ENCODE data around the gene MST1.

DNA sequence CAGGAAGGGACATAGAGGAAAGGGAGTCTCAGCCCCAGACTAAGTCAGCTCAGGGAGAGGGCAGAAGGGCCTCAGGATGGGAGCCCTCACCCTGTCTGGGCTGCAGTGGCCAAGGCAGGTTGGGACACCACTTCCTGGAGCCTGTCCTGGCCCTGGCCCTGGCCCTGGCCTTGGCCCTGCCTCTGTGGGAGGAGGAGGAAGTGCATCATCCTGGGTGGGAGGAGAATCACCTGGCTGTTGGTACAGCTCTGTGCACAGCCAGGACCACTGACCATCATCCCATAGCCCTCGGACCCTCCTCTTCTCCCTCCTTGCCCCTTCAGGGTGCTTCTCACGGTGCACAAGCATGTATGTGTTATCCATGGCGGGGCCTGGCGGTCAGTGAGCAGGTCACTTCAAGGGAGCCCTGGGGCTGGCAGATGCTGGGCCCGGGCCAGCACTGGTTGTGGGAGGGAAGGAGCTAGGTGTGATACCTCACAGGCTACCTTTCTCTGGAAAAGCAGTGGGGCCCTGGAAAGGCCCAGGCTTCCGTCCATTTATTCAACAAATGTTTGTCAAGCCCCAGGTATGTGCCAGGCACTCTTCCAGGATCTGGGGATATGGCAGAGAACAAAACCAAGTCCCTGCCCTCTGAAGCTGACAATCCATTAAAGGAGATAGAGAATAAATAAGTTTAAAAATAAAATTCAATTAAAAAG, 23.3 kb downstream of the MST1 start:
- TF ChIP-seq POLR2A (IDR thresholded peaks at IDR 0.05; ENCODE audit: low read depth, low read length) (no peak), TAF1 (IDR thresholded peaks at IDR 0.05; ENCODE audit: borderline replicate concordance, low read depth, low read length) (no peak)
